HepG2 (cell line): ENCODE data around the gene FGF21.

Experiments
- ZNF644 ChIP-seq: IDR thresholded peaks from 2 replicates; pipeline ENCODE4 v1.6.1; 2016; ENCODE audit warnings: low read depth
- TF ChIP-seq, protein P1 (sequence below): IDR thresholded peaks from 2 replicates; pipeline ENCODE4 v1.6.1; 2016; ENCODE audit warnings: missing compliant biosample characterization, missing genetic modification reagents, borderline replicate concordance
- TF ChIP-seq, protein P2 (sequence below): sonication (generic); formaldehyde crosslinking; IDR thresholded peaks from 2 replicates; pipeline ENCODE4 v1.5.0; 2020; ENCODE audit warnings: mild to moderate bottlenecking, missing genetic modification reagents

- TF ChIP-seq, protein P1, sequence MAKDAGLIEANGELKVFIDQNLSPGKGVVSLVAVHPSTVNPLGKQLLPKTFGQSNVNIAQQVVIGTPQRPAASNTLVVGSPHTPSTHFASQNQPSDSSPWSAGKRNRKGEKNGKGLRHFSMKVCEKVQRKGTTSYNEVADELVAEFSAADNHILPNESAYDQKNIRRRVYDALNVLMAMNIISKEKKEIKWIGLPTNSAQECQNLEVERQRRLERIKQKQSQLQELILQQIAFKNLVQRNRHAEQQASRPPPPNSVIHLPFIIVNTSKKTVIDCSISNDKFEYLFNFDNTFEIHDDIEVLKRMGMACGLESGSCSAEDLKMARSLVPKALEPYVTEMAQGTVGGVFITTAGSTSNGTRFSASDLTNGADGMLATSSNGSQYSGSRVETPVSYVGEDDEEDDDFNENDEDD (CRISPR knock-in tag): no peak
- TF ChIP-seq ZNF644 (CRISPR knock-in tag): no peak
- TF ChIP-seq, protein P2, sequence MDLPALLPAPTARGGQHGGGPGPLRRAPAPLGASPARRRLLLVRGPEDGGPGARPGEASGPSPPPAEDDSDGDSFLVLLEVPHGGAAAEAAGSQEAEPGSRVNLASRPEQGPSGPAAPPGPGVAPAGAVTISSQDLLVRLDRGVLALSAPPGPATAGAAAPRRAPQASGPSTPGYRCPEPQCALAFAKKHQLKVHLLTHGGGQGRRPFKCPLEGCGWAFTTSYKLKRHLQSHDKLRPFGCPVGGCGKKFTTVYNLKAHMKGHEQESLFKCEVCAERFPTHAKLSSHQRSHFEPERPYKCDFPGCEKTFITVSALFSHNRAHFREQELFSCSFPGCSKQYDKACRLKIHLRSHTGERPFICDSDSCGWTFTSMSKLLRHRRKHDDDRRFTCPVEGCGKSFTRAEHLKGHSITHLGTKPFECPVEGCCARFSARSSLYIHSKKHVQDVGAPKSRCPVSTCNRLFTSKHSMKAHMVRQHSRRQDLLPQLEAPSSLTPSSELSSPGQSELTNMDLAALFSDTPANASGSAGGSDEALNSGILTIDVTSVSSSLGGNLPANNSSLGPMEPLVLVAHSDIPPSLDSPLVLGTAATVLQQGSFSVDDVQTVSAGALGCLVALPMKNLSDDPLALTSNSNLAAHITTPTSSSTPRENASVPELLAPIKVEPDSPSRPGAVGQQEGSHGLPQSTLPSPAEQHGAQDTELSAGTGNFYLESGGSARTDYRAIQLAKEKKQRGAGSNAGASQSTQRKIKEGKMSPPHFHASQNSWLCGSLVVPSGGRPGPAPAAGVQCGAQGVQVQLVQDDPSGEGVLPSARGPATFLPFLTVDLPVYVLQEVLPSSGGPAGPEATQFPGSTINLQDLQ (CRISPR knock-in tag): no peak
Measured at GRCh38 chr19:48770734-48771472, 15.6 kb downstream of the FGF21 start.
